OCI-LY3 (cell line): ENCODE results near the gene CEP131.

Source experiments
- CTCF ChIP-seq: fragments of 200-600, 300-600 bp; sonication (generic); IDR thresholded peaks from 2 replicates; pipeline ENCODE4 v1.5.1; 2014; ENCODE audit warnings: antibody characterized with exemption, low read length, low read depth
- EZH2phosphoT487 ChIP-seq: fragments of 200-600 bp; shearing (Covaris generic); IDR thresholded peaks from 2 replicates; pipeline ENCODE4 v1.6.1; 2018; ENCODE audit warnings: antibody characterized with exemption, mixed run types, low read depth

GRCh38 chr17:81242421-81243332, 19.9 kb upstream of the CEP131 start:
- TF ChIP-seq CTCF (no peak), EZH2phosphoT487 (no peak)
